ENCODE measurements around the gene UBL7. TPM values are rescaled to one million over a fixed set of nuclear protein-coding genes. Genes with fewer than 3 reads are reported as not detected.

Gene UBL7
- total RNA-seq, 1 donor from 2014 or later = 32.4 TPM

DNA sequence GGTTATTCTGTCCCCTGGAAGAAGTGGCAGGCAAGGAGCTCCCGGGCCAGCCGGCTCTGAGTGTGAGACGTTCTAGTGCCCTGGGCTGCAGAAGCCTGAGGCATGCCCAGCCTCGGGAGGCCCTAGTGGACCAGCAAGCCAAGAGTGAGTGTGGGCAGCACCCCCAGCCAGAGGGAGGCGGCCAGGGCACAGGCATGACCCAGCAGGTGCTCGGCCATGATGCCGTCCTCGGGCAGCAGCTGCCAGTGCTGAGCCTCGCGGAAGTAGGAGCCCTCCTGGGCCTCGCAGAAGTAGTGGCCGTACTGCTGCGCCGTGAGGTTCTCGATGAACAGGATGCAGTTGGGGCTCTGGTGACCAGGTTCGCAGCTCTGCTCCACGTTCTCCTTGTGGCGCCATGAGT lies 50.5 kb downstream of the UBL7 start:
- no peak for DNase-seq (ENCODE audit: low spot score)

DNA sequence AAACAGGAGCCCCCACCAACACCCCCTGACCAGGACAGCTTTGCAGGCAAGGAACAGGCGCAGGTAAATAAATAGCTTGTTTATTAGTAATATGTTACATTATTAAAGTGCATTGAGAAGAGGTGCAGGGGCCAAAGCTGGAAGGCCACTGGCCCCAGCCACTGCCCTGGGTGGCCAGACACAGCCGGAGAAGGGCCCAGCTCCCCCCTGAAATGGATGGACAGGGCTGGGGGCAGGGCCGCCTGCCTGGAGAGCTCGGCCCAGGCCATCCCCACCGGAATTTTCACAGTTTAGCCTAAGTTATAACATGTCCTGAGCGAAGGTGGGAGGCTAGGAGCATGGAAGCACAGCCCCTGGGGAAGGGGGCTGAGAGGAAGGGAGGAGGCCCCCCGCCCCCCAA lies 51.7 kb downstream of the UBL7 start:
- no peak for DNase-seq (ENCODE audit: low spot score)

DNA sequence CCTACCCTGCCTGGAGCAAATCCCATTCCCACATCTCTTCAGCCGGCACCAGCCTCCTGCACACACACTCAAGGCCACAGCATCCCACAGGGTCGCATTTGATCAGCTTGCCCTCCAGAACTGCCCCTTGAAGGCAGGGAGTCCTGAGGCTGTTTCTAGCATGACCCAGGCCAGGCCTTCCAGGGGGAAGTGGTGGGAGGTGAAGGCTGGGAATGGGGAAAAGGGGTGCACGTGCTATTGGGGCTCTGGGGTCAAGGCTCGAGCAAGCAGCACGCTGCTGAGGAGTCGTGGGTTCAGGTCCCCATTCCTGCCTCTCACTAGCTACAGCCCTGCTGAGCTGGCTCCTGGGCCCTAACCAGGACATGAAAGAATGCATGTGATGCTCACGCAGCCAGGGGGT lies 52.1 kb downstream of the UBL7 start:
- DNase-seq (ENCODE audit: low spot score) = no peak

DNA sequence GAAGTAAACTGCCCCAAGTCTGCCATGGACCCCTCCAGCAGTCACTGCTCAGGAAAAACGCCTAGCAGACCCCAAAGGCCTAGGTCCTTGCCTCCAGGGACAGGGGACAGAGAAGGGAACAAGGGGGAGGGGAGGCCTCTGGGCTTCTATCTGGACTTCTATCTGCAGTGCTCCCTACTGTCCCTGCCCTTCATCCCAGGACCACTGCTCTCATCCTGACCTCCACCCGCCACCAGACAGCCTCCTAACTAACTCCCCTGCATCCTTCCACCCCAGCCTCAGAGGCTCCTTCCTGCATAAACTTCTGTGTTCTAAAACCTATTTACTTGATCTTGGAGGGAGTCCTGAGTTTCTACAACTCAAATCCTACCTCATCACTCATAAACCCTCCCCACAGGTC lies 52.6 kb downstream of the UBL7 start:
- no peak for DNase-seq (ENCODE audit: low spot score)

DNA sequence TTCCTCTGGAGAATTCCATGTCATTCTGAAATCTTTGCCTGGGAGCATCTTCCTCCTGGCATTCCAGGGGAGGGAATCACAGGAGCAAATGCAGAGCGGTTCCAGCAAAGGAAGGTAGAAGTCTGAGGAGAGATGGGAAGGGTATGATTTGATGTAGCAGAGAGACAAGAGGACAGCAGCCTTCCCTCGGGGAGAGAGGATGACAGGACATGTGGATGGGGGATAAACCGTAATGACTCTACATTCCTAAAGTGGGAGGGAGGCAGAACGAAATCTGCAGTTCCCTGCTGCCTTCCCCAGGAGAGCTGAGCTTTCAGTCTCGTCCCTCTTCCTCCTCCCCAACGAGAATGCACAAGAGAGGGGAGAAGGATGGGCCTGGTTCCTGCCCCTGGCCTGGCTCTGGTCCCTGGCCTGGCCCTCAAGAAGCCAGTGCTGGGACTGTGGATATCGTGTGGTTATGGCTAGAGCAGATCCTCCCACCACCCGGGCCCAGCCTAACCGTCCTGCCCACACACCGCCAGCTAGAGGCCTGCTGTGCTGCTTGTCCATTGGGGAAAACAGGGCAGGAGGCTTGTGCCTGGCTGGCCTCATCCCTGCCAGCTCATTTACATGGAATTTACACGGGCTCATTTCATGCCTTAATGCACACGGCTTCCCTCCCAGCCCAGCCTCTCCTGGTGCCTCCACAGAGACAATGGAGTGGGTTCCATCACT lies 53.8 kb downstream of the UBL7 start:
- no peak for DNase-seq (ENCODE audit: low spot score)

DNA sequence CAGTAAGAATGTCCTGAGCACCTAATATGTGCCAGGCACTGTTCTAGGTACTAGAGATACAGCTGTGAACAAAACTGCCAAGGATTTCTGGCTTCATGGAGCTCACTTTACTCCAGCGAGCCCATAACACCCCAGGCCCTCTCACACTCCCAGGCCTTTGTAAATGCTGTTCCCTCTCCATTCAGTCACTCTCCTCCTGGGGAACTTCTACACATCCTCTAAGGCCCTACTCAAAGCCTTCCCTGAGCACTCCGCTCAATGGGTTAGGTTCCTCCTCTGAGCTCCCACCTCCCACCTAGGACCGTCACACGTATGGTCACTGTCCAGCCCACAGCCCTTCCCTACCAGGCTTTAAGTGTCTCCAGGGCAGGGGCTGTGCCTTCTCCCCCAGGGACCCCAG lies 54.4 kb downstream of the UBL7 start:
- DNase-seq (ENCODE audit: low spot score) = no peak

DNA sequence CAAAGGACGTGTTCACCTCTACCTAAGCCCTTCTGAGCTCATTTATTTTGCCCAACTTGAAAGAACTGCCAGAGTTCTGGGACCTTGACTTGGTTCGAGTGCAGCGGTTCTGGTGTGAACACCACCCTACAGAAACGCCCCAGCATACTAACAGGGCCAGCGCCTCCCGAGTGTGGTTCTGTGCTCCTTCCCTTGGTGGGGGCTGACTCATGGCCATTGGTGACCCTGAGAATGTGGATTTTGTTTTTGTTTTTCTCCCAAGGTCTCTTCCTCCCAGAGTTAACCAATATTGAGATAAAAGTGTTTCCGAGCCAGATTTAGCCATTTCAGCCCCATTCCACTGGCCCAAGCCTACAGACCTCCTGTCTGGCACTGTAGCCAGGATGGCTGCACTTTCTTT lies 55.1 kb downstream of the UBL7 start:
- no peak for DNase-seq (ENCODE audit: low spot score)

DNA sequence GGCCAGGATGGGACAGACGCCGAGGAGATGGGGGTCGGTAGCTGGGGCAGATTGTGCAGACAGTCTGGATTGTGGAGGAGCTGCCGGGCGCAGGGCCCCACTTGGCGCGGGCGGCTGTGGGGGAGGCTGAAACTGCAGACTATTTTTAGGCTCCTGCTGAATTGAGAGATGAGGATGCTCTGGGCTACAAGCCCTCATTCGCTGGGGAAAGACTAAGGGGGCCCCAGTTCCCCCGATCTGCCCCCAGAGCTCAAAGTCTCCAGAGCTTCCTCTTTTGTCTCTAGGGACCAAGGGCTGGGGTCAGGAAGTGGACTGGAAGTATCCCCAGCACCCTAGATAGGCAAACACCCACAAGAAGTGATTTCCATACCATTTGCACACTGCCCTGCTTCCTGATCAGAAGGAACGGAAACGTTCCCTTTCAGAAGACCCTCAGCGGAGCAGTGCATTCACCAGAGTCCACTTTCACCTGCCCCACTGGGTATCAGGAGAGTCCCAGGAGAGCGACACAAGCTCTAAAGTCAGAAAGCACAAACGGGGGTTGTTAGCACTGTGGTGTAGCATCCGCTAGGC lies 56.9 kb downstream of the UBL7 start:
- DNase-seq (ENCODE audit: low spot score) = no peak

DNA sequence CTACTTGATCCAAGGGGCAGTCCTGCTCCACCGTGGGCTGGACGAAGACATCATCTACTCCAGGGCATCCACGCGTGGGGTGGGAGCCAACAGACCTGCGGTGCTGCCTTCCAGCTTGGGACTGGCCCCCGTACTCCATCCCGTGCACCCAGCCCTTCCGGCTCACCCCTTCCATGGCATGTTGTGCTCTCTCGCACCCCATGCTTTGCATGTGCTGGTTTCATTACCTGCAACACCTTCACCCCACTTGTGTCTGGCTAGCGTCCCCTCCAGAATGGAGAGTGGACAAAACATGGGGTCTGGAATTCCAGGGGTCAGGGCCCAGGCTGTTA lies 57.4 kb downstream of the UBL7 start:
- DNase-seq (ENCODE audit: low spot score) = no peak

DNA sequence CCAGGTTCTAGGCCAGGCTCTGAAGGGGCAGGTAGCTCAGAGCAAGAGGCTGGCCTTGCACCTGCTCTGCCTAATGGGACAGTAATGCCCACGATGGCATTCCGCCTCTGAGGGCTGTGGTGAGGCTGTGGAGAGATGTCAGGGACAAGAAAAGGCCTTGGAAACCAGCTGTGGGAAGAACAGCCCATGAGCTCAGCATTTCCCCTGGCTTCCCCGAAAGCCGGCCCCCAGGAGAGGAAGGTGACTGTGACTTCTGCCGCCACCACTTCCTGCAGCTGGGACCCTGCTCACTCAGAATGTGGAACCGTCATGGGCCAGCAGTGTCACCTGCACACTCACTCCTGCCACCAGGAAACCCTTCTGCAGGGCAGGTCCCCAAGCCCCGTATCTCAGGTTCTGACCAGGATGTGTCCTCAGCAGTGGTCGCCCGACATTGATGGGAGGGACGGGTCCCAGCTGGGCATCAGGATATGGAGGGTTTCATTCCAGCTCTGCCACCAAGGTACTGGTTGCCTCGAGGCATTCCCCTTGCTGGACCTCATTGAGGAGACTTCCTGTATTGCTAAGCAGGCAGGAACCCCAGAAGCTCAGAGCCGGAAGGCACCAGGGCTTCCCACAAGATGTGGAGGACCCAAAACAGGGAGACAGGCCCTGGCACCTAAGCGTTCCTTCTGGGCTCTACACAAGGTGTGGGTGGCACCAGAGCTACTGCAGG lies 57.9 kb downstream of the UBL7 start:
- no peak for DNase-seq (ENCODE audit: low spot score)

DNA sequence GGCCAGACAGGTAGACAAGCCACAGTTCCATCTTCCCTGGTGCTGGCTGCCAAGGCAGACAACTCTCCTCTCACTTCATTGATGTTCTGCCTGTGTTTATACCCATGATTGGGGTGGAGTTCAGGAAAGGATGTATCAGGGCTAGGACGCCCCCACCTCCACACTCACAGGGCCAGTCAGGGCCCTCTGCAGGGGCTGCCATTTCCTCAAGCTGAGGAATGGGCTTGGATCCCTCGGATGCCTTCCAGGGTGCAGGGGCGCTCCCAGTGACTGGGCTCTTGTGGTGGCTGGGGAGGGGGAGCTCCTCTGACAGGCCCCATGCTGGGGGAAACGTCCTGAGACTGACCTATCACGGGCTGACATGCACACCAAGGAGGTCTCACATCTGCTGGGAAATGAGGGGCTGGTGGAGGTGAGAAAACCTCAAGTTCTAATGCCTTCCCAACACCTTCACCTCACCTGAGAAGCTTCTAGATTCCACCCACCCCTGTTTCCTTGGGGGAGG lies 58.6 kb downstream of the UBL7 start:
- no peak for DNase-seq (ENCODE audit: low spot score)

DNA sequence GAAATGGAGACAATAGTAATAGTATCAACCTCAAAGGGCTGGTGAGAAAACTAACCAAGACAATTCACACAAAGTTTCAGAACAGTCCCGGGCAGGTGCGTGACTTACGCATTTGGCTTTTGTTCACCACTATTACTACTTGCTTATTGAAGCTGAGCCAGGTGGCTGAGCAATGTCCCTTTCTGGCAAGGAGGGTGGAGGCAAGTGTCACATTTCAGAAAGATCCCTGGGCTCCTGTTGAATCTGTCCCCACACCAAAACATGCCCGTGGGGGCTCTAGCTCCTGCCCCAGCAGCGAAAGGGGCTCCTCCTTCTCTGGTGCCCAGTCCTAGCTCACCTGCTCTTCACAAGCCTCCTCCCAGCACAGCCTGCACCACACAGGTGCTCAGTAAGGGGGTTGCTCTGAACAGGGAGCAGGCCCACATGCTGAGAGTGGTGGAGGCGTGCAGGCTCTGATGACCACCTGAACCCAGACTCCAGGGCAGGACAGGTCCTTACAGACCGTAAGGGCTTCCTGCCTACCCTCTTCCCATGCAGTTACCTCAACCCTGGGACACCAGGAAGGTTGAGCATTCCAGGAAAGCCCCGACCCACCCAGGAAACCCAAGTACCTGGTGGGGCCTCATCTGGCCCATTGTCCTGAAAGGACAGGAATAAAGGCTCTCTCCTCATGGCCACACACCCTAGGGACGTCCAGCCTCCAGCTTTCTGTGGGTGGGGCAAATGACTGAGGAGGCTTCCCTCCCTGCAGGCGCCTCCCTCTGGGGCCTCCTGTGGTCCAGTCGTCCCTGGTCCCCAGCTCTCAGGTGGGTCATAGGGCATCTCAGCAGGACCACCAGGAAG lies 59.8 kb downstream of the UBL7 start:
- DNase-seq (ENCODE audit: low spot score) = no peak

DNA sequence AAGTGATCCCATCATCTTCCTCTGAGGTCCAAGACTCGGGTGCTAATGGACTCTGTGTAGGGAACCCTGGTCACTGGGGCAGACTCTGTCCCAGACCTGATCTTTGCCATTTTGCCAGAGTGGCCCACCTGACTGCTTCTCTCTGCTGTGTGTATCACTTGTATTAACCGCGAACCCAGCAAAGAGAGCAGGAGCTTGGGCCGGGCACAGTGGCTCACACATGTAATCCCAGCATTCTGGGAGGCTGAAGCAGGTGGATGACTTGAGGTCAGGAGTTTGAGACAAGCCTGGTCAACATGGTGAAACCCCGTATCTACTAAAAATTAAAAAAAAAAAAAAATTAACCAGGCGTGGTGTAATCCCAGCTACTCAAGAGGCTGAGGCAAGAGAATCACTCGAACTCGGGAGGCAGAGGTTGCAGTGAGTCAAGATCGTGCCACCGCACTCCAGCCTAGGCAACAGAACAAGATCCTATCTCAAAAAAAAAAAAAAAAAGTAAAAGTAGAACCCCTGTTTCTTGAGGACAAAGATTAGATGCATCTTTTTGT lies 60.6 kb downstream of the UBL7 start:
- no peak for DNase-seq (ENCODE audit: low spot score)

DNA sequence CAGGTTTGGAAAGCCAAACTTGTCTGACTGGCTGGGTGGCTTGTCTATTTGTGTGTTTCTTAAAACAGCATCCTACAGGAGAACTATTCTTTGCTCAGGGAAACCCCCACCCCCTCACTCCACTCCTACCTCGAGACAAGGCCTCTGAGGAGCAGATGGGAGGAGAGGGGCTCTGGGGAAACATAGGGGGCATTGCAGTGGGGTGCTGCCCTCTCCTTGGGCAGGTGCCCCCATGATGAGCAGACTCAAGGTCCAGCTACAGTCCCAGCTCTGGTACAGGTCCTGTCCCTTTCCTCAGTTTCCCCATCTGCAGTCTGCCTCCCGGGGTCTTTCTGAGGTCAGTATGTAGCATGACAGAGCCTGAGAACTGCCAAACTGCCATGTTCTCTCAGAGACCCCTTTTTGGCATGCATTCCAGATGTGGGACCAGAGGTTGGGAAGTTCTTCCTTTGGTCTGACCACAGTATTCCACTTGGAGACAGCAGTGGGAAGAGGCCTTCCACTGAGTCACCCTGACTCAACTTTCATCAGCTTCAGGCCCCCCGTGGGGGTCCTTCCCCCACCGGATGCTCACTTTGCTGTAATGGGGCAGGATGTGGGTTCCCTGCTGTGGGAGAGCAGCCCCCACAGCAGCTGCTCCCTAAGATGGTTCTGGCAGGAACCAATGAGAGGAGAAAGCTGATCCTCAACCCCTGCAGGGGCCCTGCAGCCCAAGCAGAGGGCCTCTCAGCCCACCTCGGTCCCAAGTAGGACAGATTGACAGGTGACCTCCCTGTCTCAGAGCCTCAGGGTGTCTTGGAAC lies 61.2 kb downstream of the UBL7 start:
- no peak for DNase-seq (ENCODE audit: low spot score)

DNA sequence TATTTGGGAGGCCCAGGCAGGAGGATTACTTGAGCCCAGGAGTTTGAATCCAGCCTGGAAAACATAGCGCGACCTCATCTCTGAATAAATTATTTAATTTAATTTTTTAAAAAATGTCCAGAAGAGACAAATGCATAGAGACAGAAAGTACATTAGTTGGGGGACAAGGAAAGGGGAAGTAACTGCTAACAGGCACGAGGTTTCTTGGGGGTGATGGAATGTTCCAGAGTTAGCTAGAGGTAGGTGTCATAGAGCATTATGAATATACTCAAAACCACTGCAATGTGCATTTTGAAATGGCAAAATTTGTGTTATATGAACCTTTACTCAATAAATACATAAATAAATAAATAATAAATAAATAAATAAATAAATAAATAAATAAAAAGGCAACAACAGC lies 61.9 kb downstream of the UBL7 start:
- DNase-seq (ENCODE audit: low spot score) = no peak

DNA sequence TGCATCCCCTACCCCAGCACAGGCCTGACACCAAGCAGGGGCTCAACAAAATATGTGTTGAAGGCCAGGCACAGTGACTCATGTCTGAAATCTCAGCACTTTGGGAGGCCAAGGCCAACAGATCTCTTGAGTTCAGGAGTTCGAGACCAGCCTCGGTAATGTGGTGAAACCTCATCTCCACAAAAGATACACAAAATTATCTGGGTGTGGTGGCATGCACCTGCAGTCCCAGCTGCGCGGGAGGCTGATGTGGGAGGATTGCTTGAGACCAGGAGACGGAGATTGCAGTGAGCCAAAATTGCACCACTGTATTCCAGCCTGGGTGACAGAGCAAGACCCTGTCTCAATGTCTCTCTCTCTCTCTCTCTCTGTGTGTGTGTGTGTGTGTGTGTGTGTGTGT lies 62.8 kb downstream of the UBL7 start:
- no peak for DNase-seq (ENCODE audit: low spot score)

DNA sequence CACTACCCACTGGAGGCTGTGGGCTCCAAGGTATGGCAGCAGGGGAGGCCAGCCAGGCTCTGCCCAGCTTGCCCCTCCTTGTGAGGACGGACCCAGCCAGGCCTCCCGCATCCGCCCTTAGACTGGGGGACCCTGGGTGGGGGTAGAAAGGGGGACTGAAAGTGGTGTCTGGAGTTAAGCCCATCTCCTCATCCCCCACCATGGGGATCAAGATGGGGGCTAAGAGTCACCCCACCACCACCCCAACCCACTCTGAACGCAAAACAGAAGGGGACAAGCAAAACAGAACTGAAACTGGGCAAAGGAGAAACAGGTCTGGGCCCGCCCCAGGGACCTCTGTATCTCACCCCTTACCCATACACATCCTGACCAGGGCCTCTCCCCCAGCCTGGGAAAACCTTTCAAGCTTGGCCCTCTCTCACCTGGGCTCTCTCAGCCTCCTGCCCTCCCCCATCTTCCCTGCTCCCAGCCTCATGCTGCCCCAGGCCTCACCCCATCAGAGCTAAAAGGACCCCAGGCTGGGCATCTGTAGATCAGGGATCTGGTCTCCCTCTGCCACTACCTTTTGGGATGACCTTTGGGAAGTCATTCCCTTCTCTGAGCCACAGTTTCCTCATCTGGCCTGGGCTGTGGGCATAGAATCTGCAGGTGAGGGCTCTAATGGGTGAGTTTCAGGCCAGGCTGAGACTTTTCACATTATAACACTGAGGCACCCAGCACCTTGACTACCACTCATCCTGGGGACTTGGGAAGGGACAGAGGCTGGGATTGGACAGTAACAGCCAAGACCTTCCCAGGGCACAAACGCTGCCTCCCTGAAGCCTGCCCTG lies 63.5 kb downstream of the UBL7 start:
- DNase-seq (ENCODE audit: low spot score) = no peak

DNA sequence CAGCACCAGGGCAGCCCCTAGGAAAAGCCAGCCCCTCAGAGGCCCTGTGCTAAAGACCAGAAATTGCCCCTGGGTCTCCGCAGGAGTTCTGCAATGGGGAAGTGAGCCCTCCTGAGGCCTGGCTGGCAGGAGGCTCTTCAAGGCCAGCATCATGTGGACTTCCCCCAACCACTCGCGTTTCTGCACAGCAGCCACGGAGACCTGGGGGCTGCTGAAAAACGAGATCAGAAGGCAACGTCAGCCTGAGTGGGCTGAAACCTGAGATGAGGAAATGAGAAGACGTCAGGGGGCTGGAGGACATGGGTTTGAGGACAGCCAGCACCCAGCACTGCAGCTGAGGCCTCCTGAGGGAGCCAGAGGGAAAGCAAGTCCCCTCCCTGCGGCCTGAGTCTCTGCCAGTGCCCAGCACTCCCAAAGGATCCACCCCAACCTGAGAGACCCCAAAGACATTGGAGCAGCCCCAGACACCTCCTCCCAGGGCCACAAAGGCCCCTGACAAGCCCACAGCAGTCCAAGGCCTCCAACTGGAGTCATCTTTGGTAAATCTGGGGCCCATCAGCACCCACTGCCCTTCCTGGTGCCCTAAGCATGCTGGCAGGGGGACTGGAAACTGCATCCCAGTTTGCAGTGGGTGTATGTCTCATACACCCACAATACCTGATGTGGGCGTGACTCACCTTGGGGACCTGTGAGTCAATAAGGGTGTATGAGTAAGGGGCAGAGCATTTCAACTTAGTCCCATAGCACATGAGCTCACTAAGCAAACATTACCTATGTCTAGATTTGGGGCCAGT lies 64.3 kb downstream of the UBL7 start:
- no peak for DNase-seq (ENCODE audit: low spot score)

DNA sequence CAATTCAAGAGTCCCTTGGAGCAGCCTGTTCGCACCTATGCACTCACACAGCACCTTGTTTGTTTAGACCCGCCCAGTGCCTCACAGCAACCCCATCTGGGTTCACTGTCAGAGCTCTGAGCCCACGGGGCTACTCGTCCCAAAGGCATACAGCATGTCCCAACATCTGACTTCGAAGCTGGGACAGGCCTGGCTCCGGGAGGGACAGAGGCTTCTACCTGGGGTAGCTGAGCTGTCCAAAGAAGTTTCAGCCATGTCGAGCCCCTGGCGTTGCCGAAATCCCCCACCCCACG lies 64.9 kb downstream of the UBL7 start:
- DNase-seq (ENCODE audit: low spot score) = no peak
